LNCaP clone FGC (cell line): ENCODE data around the gene PTS.
A peak's percentile ranks its signal among the peaks of the same experiment; 100 is the strongest.

ENCODE experiments used
- DNase-seq: peaks from one replicate; pipeline ENCODE4 v3.0.0-alpha.2; 2011; ENCODE audit warnings: low read depth
- H3K4me3 ChIP-seq: 2 replicates; pipeline ENCODE4 v1.5.1; 2011; ENCODE audit warnings: mild to moderate bottlenecking, low read depth, low read length, control low read depth
- CTCF ChIP-seq: IDR thresholded peaks from 2 replicates; pipeline ENCODE4 v1.5.1; 2012; ENCODE audit warnings: mild to moderate bottlenecking; ENCODE audit not compliant: control insufficient read depth, insufficient read depth; ENCODE audit errors: extremely low read depth

PTS gene

GRCh38 chr11:112221274-112221835, 4.9 kb upstream of the PTS start:
- TF ChIP-seq CTCF: no peak
- DNase-seq: peak; percentile 25
- no peak overlapping the region for H3K4me3 ChIP-seq

GRCh38 chr11:112222303-112222702, 3.9 kb upstream of the PTS start:
- no peak for DNase-seq
- no peak for TF ChIP-seq CTCF
- no peak overlapping the region for H3K4me3 ChIP-seq

- no peak overlapping the region for H3K4me3 ChIP-seq
- no peak for DNase-seq
- TF ChIP-seq CTCF: no peak
Measured at GRCh38 chr11:112223121-112223520, 3.1 kb upstream of the PTS start.

- no peak overlapping the region for H3K4me3 ChIP-seq
- no peak for TF ChIP-seq CTCF
- DNase-seq: no peak
Measured at GRCh38 chr11:112223754-112224532, 2.3 kb upstream of the PTS start.

- DNase-seq: no peak
- no peak for TF ChIP-seq CTCF
- H3K4me3 ChIP-seq: peak overlapping the region; percentile 87
Measured at GRCh38 chr11:112225753-112226061, 521 bp upstream of the PTS start.

- DNase-seq: no peak
- no peak for TF ChIP-seq CTCF
- peak overlapping the region; percentile 87 for H3K4me3 ChIP-seq
Measured at GRCh38 chr11:112226831-112227401, 688 bp downstream of the PTS start.
